Sigmoid colon (tissue), 7 donors: ENCODE data around the gene PHF13. TPM values are rescaled to one million over a fixed set of nuclear protein-coding genes. Genes with fewer than 3 reads are reported as not detected.

Experiments used
- DNase-seq: peaks from one replicate; pipeline ENCODE4 v3.0.0-alpha.2; 2019
- H3K27ac ChIP-seq, 4 donors: fragments of 200-600 bp; sonication (generic); one replicate each; pipeline ENCODE4 v1.5.1; 2016 to 2019; ENCODE audit warnings: mild to moderate bottlenecking in 1 of 4
- H3K27me3 ChIP-seq, 3 donors: fragments of 200-600 bp; sonication (generic); one replicate each; pipeline ENCODE4 v1.5.1; 2019; ENCODE audit warnings: mild to moderate bottlenecking in 1 of 3
- H3K36me3 ChIP-seq, 4 donors: fragments of 200-600 bp; sonication (generic); one replicate each; pipeline ENCODE4 v1.5.1; 2016 to 2019
- H3K4me1 ChIP-seq, 4 donors: fragments of 200-600 bp; sonication (generic); one replicate each; pipeline ENCODE4 v1.5.1; 2017 to 2019
- H3K4me3 ChIP-seq, 4 donors: fragments of 200-600 bp; sonication (generic); one replicate each; pipeline ENCODE4 v1.5.1; 2017 to 2019; ENCODE audit warnings: mild to moderate bottlenecking in 2 of 4, moderate library complexity in 1 of 4
- H3K9me3 ChIP-seq, 4 donors: fragments of 200-600 bp in 3 of 4; sonication (generic) in 3 of 4; one replicate each; pipeline versions ENCODE4 v1.5.1 to v1.6.1; 2013 to 2019
- CTCF ChIP-seq, 4 experiments: fragments of 450-650 bp in 3 of 4; fragments of 200-600 bp in 1 of 4; IDR thresholded peaks; one replicate each; pipeline ENCODE4 v1.5.1; 2016 to 2019; ENCODE audit warnings: antibody characterized with exemption in 4 of 4, mild to moderate bottlenecking in 3 of 4, moderate library complexity in 2 of 4
- EP300 ChIP-seq, 4 donors: sonication (generic); formaldehyde crosslinking; IDR thresholded peaks; one replicate each; pipeline ENCODE4 v1.6.1; 2017; ENCODE audit warnings: antibody characterized with exemption in 4 of 4
- POLR2A ChIP-seq, 2 donors: fragments of 450-650 bp; IDR thresholded peaks; one replicate each; pipeline ENCODE4 v1.6.1; 2016; ENCODE audit warnings: antibody characterized with exemption in 2 of 2, mild to moderate bottlenecking in 2 of 2, moderate library complexity in 2 of 2
- POLR2AphosphoS5 ChIP-seq, 4 donors: sonication (generic); formaldehyde crosslinking; IDR thresholded peaks; one replicate each; pipeline ENCODE4 v1.6.1; 2017; ENCODE audit warnings: antibody characterized with exemption in 4 of 4
- WGBS, 2 donors: extraction: QIAGEN DNeasy Blood & Tissue Kit; methylation state at CpG; one replicate each; pipeline ENCODE4 v1.1.7; 2013; 5-methylcytosine and 5-hydroxymethylcytosine counted together
- intact Hi-C: fragments of 100-400 bp; cut with DNase I; formaldehyde crosslinking; loops from one replicate; pipeline ENCODE4 v1.15.1; 2023
- polyA plus RNA-seq, 3 donors: library from polyadenylated mRNA; stranded (reverse); fragments of 200-250 nt; gene quantifications; one replicate each; pipeline ENCODE4 v1.2.3, GENCODE V29; 2013
- total RNA-seq, 4 donors: library from RNA; depleted of rRNA; stranded (reverse); fragments of >200 nt; gene quantifications; one replicate each; pipeline ENCODE4 v1.1.0, GENCODE V29; 2016
- donor health status: healthy with polysubstance abuse.
- donor health status: Bipolar disorder and iron deficiency.
- donor health status: healthy.

The PHF13 gene
- total and polyA plus RNA-seq, 7 donors, result 3.9 to 19.4 (median 12.5) TPM

- intact Hi-C loops, result loop anchor here (10.0 kb wide), 1 partner anchor 171 kb away; the partner anchor contains the start of gene CAMTA1
- H3K9me3 ChIP-seq, result no peaks in the 10 kb centered on the region
- H3K4me1 ChIP-seq, result peaks cover 0 to 58% (median 49%) of the 10 kb centered on the region in 4 donors
- peaks cover under 1 to 19% (median 3%) of the 10 kb centered on the region in 4 donors for H3K36me3 ChIP-seq
- peak overlapping the region; percentile 99 to 100 (median 99) for H3K27ac ChIP-seq
- 1 to 2% methylated on average over 117 of the region's 117 CpGs for WGBS, 2 donors
- TF ChIP-seq CTCF (IDR thresholded peaks at IDR 0.05), result no peak
- peak; percentile 82 for DNase-seq
- no peaks in the 10 kb centered on the region for H3K27me3 ChIP-seq
- H3K4me3 ChIP-seq, result peak overlapping the region; percentile 96 to 100 (median 100)
Measured at GRCh38 chr1:6614019-6614928, 743 bp downstream of the PHF13 start.

- TF ChIP-seq CTCF (IDR thresholded peaks at IDR 0.05) (no peak), EP300 (IDR thresholded peaks at IDR 0.05) (no peak), POLR2A (IDR thresholded peaks at IDR 0.05) (no peak), POLR2AphosphoS5 (IDR thresholded peaks at IDR 0.05) (no peak)
- peaks cover 0 to 49% (median 42%) of the 10 kb centered on the region in 4 donors for H3K4me1 ChIP-seq
- peaks cover 9 to 28% (median 12%) of the 10 kb centered on the region in 4 donors for H3K36me3 ChIP-seq
- H3K27me3 ChIP-seq, result no peaks in the 10 kb centered on the region
- 2% methylated on average over 82 of the region's 82 CpGs for WGBS, 2 donors
- H3K9me3 ChIP-seq, result no peaks in the 10 kb centered on the region
- intact Hi-C loops, result loop anchor here (10.0 kb wide), 1 partner anchor 170 kb away; the partner anchor contains the start of gene CAMTA1
- H3K27ac ChIP-seq, result peak overlapping the region; percentile 99 to 100 (median 99)
- H3K4me3 ChIP-seq, result peak overlapping the region; percentile 96 to 100 (median 100)
- DNase-seq, result peak; percentile 70
Measured at GRCh38 chr1:6614929-6615785, 1.6 kb downstream of the PHF13 start.

GRCh38 chr1:6619045-6619444 is 5.5 kb downstream of the PHF13 start:
- WGBS, 2 donors, result 94 to 95% methylated on average over 4 of the region's 4 CpGs
- TF ChIP-seq POLR2A (IDR thresholded peaks at IDR 0.05) (no peak), EP300 (IDR thresholded peaks at IDR 0.05) (no peak), POLR2AphosphoS5 (IDR thresholded peaks at IDR 0.05) (no peak), CTCF (IDR thresholded peaks at IDR 0.05) (no peak)
- peaks cover 0 to 41% (median 39%) of the 10 kb centered on the region in 4 donors for H3K4me1 ChIP-seq
- no peaks in the 10 kb centered on the region for H3K9me3 ChIP-seq
- intact Hi-C loops, result loop anchor here (10.0 kb wide), 1 partner anchor 166 kb away; the partner anchor contains the start of gene CAMTA1
- H3K27ac ChIP-seq, result peak overlapping the region in 1 of 4 donors; percentile 1
- peaks cover 24 to 63% (median 33%) of the 10 kb centered on the region in 4 donors for H3K36me3 ChIP-seq
- DNase-seq, result no peak
- no peaks in the 10 kb centered on the region for H3K27me3 ChIP-seq
- H3K4me3 ChIP-seq, result no peak overlapping the region

GRCh38 chr1:6621429-6622391 is 8.2 kb downstream of the PHF13 start:
- no peak for DNase-seq
- H3K4me1 ChIP-seq, result peaks cover 0 to 44% (median 42%) of the 10 kb centered on the region in 4 donors
- H3K9me3 ChIP-seq, result no peaks in the 10 kb centered on the region
- H3K27ac ChIP-seq, result peak overlapping the region in 3 of 4 donors; percentile 43 to 94 (median 92)
- TF ChIP-seq POLR2AphosphoS5 (IDR thresholded peaks at IDR 0.05) (no peak), EP300 (IDR thresholded peaks at IDR 0.05) (no peak), POLR2A (IDR thresholded peaks at IDR 0.05) (no peak)
- no peak overlapping the region for H3K4me3 ChIP-seq
- WGBS, 2 donors, result 93 to 95% methylated on average over 41 of the region's 41 CpGs
- peaks cover 24 to 63% (median 33%) of the 10 kb centered on the region in 4 donors for H3K36me3 ChIP-seq
- intact Hi-C loops, result loop anchor here (10.0 kb wide), 1 partner anchor 227 kb away; the partner anchor contains the start of gene ACOT7
- no peaks in the 10 kb centered on the region for H3K27me3 ChIP-seq
